Measurements from ENCODE around the gene ZNF710. TPM values are rescaled to one million over a fixed set of nuclear protein-coding genes. Genes with fewer than 3 reads are reported as not detected.

Gene ZNF710
- total and polyA plus RNA-seq, 12 donors: 4.1 to 59.0 (median 15.5) TPM

GRCh38 chr15:90071220-90071807, 70.2 kb downstream of the ZNF710 start:
- H3K9me3 ChIP-seq (replicated peaks in 1 of 3): no peaks in the 10 kb centered on the region
- H3K27ac ChIP-seq: no peak overlapping the region
- 46 to 56% (median 51%) methylated on average over 5 of the region's 5 CpGs for WGBS, 4 donors
- no peak overlapping the region for H3K4me3 ChIP-seq
- DNase-seq: peak; percentile 77 to 93 (median 80)
- peaks cover 0 to 6% of the 10 kb centered on the region in 2 donors for H3K36me3 ChIP-seq (replicated peaks in 1 of 2)
- H3K4me1 ChIP-seq (replicated peaks in 1 of 2): peaks cover 8 to 18% of the 10 kb centered on the region in 2 donors
- no peaks in the 10 kb centered on the region for H3K27me3 ChIP-seq
- TF ChIP-seq CTCF (IDR thresholded peaks at IDR 0.05) (peak; percentile 65 to 84 (median 74)), POLR2A (IDR thresholded peaks at IDR 0.05) (no peak)
- intact Hi-C loops (cut with DNase I): no loop called here

DNA sequence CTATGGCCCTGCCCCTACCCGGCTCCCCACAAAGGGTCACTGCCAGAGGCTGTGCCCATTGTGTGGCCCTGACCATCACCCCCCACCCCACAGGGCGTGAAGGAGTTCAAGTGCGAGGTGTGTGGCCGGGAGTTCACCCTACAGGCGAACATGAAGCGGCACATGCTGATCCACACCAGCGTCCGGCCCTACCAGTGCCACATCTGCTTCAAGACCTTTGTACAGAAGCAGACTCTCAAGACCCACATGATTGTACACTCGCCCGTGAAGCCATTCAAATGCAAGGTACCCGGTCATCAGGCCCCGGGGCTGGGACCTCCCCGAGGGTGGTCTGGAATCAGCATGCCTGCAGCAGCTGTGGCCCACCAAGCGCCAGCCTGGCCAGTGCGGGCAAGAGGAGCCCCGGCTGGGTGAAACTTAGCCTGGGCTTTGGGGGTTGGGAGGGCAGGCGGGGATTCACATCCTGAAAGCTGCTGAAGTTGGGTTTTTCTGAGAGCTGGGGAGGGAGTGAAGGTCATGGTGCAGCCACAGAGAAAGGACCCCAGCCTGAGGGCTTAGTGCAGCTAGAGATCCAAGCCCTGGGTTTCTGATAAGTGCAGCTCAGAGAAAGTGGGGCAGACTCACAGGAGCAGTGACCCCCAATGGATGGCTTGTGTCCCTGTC, 72.0 kb downstream of the ZNF710 start:
- Histone ChIP-seq H3K4me1 (replicated peaks in 1 of 2) (peaks cover 8 to 18% of the 10 kb centered on the region in 2 donors), H3K9me3 (replicated peaks in 1 of 3) (no peaks in the 10 kb centered on the region), H3K27me3 (no peaks in the 10 kb centered on the region), H3K27ac (no peak overlapping the region), H3K36me3 (replicated peaks in 1 of 2) (peaks cover 0 to 4% of the 10 kb centered on the region in 2 donors), H3K4me3 (no peak overlapping the region)
- 87 to 94% (median 92%) methylated on average over 3 to 17 of the region's 17 CpGs for WGBS, 4 donors
- intact Hi-C loops (cut with DNase I): no loop called here
- TF ChIP-seq CTCF (IDR thresholded peaks at IDR 0.05) (no peak), POLR2A (IDR thresholded peaks at IDR 0.05) (no peak)
- DNase-seq: no peak

GRCh38 chr15:90074023-90074422, 72.9 kb downstream of the ZNF710 start:
- TF ChIP-seq CTCF (IDR thresholded peaks at IDR 0.05) (no peak), POLR2A (IDR thresholded peaks at IDR 0.05) (no peak)
- H3K4me3 ChIP-seq: no peak overlapping the region
- H3K27me3 ChIP-seq: no peaks in the 10 kb centered on the region
- no peaks in the 10 kb centered on the region for H3K36me3 ChIP-seq (replicated peaks in 1 of 2)
- peaks cover 8 to 18% of the 10 kb centered on the region in 2 donors for H3K4me1 ChIP-seq (replicated peaks in 1 of 2)
- intact Hi-C loops (cut with DNase I): no loop called here
- H3K9me3 ChIP-seq (replicated peaks in 1 of 3): no peaks in the 10 kb centered on the region
- DNase-seq: no peak
- 66 to 92% (median 73%) methylated on average over 9 to 12 of the region's 12 CpGs for WGBS, 4 donors
- no peak overlapping the region for H3K27ac ChIP-seq

- peaks cover 0 to 4% of the 10 kb centered on the region in 2 donors for H3K36me3 ChIP-seq (replicated peaks in 1 of 2)
- no peak for DNase-seq
- intact Hi-C loops (cut with DNase I): no loop called here
- no peak for TF ChIP-seq CTCF (IDR thresholded peaks at IDR 0.05)
- TF ChIP-seq POLR2A (IDR thresholded peaks at IDR 0.05): no peak
- peaks cover 8 to 15% of the 10 kb centered on the region in 2 donors for H3K4me1 ChIP-seq (replicated peaks in 1 of 2)
- 84 to 92% (median 87%) methylated on average over 3 to 5 of the region's 5 CpGs for WGBS, 4 donors
- H3K27me3 ChIP-seq: no peaks in the 10 kb centered on the region
- no peak overlapping the region for H3K4me3 ChIP-seq
- no peak overlapping the region for H3K27ac ChIP-seq
- H3K9me3 ChIP-seq (replicated peaks in 1 of 3): no peaks in the 10 kb centered on the region
Observed at GRCh38 chr15:90074916-90075315, 73.8 kb downstream of the ZNF710 start.

Measured in adrenal gland (tissue), 12 donors.